PC-9 (cell line): ENCODE results near the gene SLC28A2. TPM values are rescaled to one million over a fixed set of nuclear protein-coding genes. Genes with fewer than 3 reads are reported as not detected.
"Not testable (repeated sequence)": the region's sequence is repeated elsewhere in the genome, so short reads cannot be mapped to it uniquely, and the experiment has no call there.

Source experiments
- BruUV-seq: library from RNA; stranded (reverse); fragments of 400-500 nt; replicated peaks from 2 replicates; lab custom pipeline; 2021; lab: Mats Ljungman, UMichigan
- CTCF ChIA-PET: fragments of 300-600 bp; sonication (Branson Sonifier 250); formaldehyde crosslinking; loops from one replicate; lab custom pipeline; 2022; ENCODE audit warnings: antibody characterized with exemption; lab: Charles Lee
- POLR2A ChIA-PET: fragments of 300-600 bp; sonication (Branson Sonifier 250); formaldehyde crosslinking; loops from one replicate; lab custom pipeline; 2022; ENCODE audit warnings: antibody characterized with exemption; ENCODE audit not compliant: unreplicated experiment; lab: Charles Lee
- DNase-seq, 2 experiments: peaks; one replicate each; pipeline versions ENCODE4 v3.0.0 to v3.0.0-alpha.2; 2015 to 2022; ENCODE audit warnings: mixed read lengths in 1 of 2
- H2AFZ ChIP-seq: fragments of 200-600 bp; sonication (generic); 2 replicates; pipeline ENCODE4 v1.8.1; 2017; ENCODE audit warnings: antibody characterized with exemption
- H3F3A ChIP-seq: fragments of 200-600 bp; sonication (generic); 2 replicates; pipeline ENCODE4 v1.8.1; 2017; ENCODE audit warnings: antibody characterized with exemption, mild to moderate bottlenecking, low read depth; ENCODE audit not compliant: insufficient read depth
- H3K27ac ChIP-seq: fragments of 200-600 bp; sonication (generic); 2 replicates; pipeline ENCODE4 v1.6.1; 2016; ENCODE audit warnings: mixed run types
- H3K27me3 ChIP-seq: fragments of 200-600 bp; sonication (generic); 2 replicates; pipeline ENCODE4 v1.6.1; 2016; ENCODE audit warnings: low read depth, mixed run types; ENCODE audit not compliant: insufficient read depth
- H3K36me3 ChIP-seq: fragments of 200-600 bp; sonication (generic); 2 replicates; pipeline ENCODE4 v1.6.1; 2016; ENCODE audit warnings: low read depth, mixed run types
- H3K4me1 ChIP-seq: fragments of 200-600 bp; sonication (generic); replicated peaks from 2 replicates; pipeline ENCODE4 v1.6.1; 2016; ENCODE audit warnings: mixed run types; ENCODE audit not compliant: insufficient read depth
- H3K4me2 ChIP-seq: fragments of 200-600 bp; sonication (generic); 2 replicates; pipeline ENCODE4 v1.6.1; 2017; ENCODE audit warnings: mixed run types
- H3K4me3 ChIP-seq: fragments of 200-600 bp; sonication (generic); 2 replicates; pipeline ENCODE4 v1.6.1; 2016; ENCODE audit warnings: mixed run types
- H3K79me2 ChIP-seq: fragments of 200-600 bp; sonication (generic); 2 replicates; pipeline ENCODE4 v1.6.1; 2017; ENCODE audit warnings: low read depth, mixed run types
- H3K9me2 ChIP-seq: fragments of 200-600 bp; sonication (generic); 2 replicates; pipeline ENCODE4 v1.8.1; 2017; ENCODE audit warnings: mild to moderate bottlenecking; ENCODE audit not compliant: insufficient read depth
- H3K9me3 ChIP-seq: fragments of 200-600 bp; sonication (generic); 2 replicates; pipeline ENCODE4 v1.8.1; 2016; ENCODE audit warnings: low read depth; ENCODE audit not compliant: insufficient read depth
- H4K20me1 ChIP-seq: fragments of 200-600 bp; sonication (generic); 2 replicates; pipeline ENCODE4 v1.8.1; 2017; ENCODE audit not compliant: insufficient read depth
- EZH2 ChIP-seq: fragments of 200-600 bp; sonication (generic); IDR thresholded peaks from 2 replicates; pipeline ENCODE4 v1.8.0; 2017; ENCODE audit warnings: antibody characterized with exemption, low read depth
- intact Hi-C: fragments of 100-400 bp; cut with micrococcal nuclease; formaldehyde crosslinking; loops from one replicate; pipeline ENCODE4 v1.10.0; 2022; ENCODE audit not compliant: unreplicated experiment
- total RNA-seq: library from RNA; stranded (reverse); gene quantifications from 2 replicates; pipeline ENCODE4 v1.2.3, GENCODE V29; 2021
- TF ChIP-seq, protein P1 (sequence below): fragments of 200-600 bp; sonication (generic); conservative IDR thresholded peaks from 2 replicates; pipeline ENCODE4 v1.6.1; 2017; ENCODE audit warnings: mixed run types, antibody characterized with exemption, mild to moderate bottlenecking, moderate library complexity

The SLC28A2 gene
- total RNA-seq, 1 experiment from 2014 or later: not detected

GRCh38 chr15:45304711-45305110 is 52.7 kb downstream of the SLC28A2 start:
- Histone ChIP-seq H3K9me2 (no peaks in the 10 kb centered on the region), H3K9me3 (no peaks in the 10 kb centered on the region), H3K27ac (no peak overlapping the region), H4K20me1 (no peaks in the 10 kb centered on the region), H3F3A (no peaks in the 10 kb centered on the region), H3K4me1 (no peaks in the 10 kb centered on the region), H3K4me2 (no peak overlapping the region), H3K27me3 (no peaks in the 10 kb centered on the region), H3K79me2 (no peaks in the 10 kb centered on the region), H3K4me3 (no peak overlapping the region), H2AFZ (no peak overlapping the region), H3K36me3 (no peaks in the 10 kb centered on the region)
- POLR2A ChIA-PET: no interaction called here
- TF ChIP-seq EZH2: no peak
- TF ChIP-seq, protein P1, sequence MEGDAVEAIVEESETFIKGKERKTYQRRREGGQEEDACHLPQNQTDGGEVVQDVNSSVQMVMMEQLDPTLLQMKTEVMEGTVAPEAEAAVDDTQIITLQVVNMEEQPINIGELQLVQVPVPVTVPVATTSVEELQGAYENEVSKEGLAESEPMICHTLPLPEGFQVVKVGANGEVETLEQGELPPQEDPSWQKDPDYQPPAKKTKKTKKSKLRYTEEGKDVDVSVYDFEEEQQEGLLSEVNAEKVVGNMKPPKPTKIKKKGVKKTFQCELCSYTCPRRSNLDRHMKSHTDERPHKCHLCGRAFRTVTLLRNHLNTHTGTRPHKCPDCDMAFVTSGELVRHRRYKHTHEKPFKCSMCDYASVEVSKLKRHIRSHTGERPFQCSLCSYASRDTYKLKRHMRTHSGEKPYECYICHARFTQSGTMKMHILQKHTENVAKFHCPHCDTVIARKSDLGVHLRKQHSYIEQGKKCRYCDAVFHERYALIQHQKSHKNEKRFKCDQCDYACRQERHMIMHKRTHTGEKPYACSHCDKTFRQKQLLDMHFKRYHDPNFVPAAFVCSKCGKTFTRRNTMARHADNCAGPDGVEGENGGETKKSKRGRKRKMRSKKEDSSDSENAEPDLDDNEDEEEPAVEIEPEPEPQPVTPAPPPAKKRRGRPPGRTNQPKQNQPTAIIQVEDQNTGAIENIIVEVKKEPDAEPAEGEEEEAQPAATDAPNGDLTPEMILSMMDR: no peak
- CTCF ChIA-PET: interaction anchor here (0.6 kb wide), 2 partner anchors 57 to 95 kb away, joined by 3 read pairs; no protein-coding TSS in a partner anchor
- DNase-seq: no peak
- intact Hi-C loops: loop anchor here (5.0 to 10.0 kb wide), 2 partner anchors 153 to 310 kb away; no protein-coding TSS in a partner anchor
- no TSS peak for BruUV-seq

DNA sequence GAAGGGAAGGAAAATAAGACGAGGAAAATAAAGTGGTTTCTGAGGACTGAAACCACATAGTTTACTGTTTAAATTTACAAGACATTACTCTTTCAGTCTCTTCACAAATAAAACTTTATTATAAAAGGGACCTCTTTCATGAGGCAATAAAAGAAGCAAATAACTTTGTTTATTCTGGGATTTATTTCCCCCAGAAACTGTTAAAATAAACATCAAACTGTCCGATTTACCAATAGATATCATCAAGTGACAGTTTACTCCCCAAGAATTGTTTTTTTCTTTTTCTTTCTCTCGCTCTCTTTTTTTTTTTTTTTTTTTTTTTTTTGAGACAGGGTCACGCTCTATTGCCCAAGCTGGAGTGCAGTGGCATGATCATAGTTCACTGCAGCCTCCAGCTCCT is 54.1 kb downstream of the SLC28A2 start:
- no TSS peak for BruUV-seq
- no peaks in the 10 kb centered on the region for H3K4me1 ChIP-seq
- no peaks in the 10 kb centered on the region for H3K36me3 ChIP-seq
- H3K9me2 ChIP-seq: no peaks in the 10 kb centered on the region
- no peak overlapping the region for H3K4me3 ChIP-seq
- H3K79me2 ChIP-seq: no peaks in the 10 kb centered on the region
- no peaks in the 10 kb centered on the region for H3F3A ChIP-seq
- no peak for DNase-seq
- no peaks in the 10 kb centered on the region for H3K27me3 ChIP-seq
- no peaks in the 10 kb centered on the region for H4K20me1 ChIP-seq
- no peak overlapping the region for H3K27ac ChIP-seq
- H2AFZ ChIP-seq: no peak overlapping the region
- ChIA-PET CTCF (no interaction called here), POLR2A (no interaction called here)
- no peaks in the 10 kb centered on the region for H3K9me3 ChIP-seq
- intact Hi-C loops: loop anchor here (2.0 to 10.0 kb wide), 3 partner anchors 101 to 309 kb away; no protein-coding TSS in a partner anchor
- no peak for TF ChIP-seq EZH2
- TF ChIP-seq, protein P1: no peak
- H3K4me2 ChIP-seq: no peak overlapping the region

DNA sequence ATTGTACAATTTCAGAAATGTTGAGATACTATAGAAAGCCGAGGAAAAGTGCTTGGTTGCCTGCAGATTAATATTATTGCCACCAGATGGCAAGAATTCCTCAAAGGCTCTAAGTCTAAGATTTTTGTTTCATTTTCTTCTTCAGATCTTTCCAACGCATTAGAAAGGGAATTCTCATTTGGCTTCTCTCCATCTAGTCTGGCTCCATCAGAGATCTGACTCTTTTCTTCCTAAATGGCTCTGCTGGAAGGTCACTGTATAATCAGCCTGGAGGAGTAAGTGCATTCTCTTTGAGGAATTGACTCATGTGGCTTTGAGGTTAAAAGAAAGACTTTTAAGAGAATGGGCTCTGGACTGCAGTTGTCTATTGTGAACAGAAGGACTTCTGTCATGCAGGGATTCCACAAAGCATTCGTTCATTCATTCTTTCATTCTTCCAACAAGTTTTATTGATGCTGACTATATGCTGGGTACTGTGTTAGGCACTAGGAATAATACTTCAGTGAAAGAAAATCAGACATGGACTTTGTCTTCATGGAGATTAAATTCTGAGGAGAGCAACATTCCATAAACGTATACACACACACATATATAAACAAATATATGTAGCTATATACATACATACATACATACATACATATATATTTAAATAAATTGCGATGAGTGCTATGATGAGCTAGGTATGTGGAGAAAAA is 55.3 kb downstream of the SLC28A2 start:
- Histone ChIP-seq H3F3A (no peaks in the 10 kb centered on the region), H4K20me1 (no peaks in the 10 kb centered on the region), H3K9me3 (no peaks in the 10 kb centered on the region), H3K36me3 (no peaks in the 10 kb centered on the region), H3K79me2 (no peaks in the 10 kb centered on the region), H3K4me1 (no peaks in the 10 kb centered on the region), H3K27me3 (no peaks in the 10 kb centered on the region), H3K4me3 (no peak overlapping the region; the same call in 1 of the 2 replicates), H2AFZ (no peak overlapping the region; the same call in 1 of the 2 replicates), H3K27ac (no peak overlapping the region), H3K4me2 (peak overlapping the region; percentile 54), H3K9me2 (no peaks in the 10 kb centered on the region)
- intact Hi-C loops: loop anchor here (1.0 to 10.0 kb wide), 6 partner anchors 71 to 307 kb away; partner anchors contain the start of gene GATM
- POLR2A ChIA-PET: interaction anchor here (0.7 kb wide), 1 partner anchor 69 kb away, joined by 6 read pairs; no protein-coding TSS in a partner anchor
- TF ChIP-seq, protein P1: peak; percentile 59
- no peak for TF ChIP-seq EZH2
- CTCF ChIA-PET: interaction anchor here (0.6 to 1.0 kb wide), 2 partner anchors 71 to 86 kb away, joined by 3 read pairs; partner anchors contain the start of gene GATM
- DNase-seq: peak; percentile 3 to 40
- BruUV-seq: no TSS peak

- H3K27me3 ChIP-seq, H3K4me3 ChIP-seq, intact Hi-C loops, BruUV-seq, H2AFZ ChIP-seq, H3K27ac ChIP-seq, H4K20me1 ChIP-seq, H3F3A ChIP-seq, POLR2A ChIA-PET, H3K79me2 ChIP-seq, H3K9me2 ChIP-seq, H3K9me3 ChIP-seq, H3K36me3 ChIP-seq, H3K4me2 ChIP-seq, H3K4me1 ChIP-seq, DNase-seq: not testable (repeated sequence)
- CTCF ChIA-PET: interaction anchor here (1.2 kb wide), 1 partner anchor 88 kb away, joined by 6 read pairs; a partner anchor contains a TSS
Measured at GRCh38 chr15:45314117-45314516, 62.1 kb downstream of the SLC28A2 start.
